Glutamatergic neuron (in vitro differentiated cells): Measurements from ENCODE around the gene ZFP3. TPM values are rescaled to one million over a fixed set of nuclear protein-coding genes. Genes with fewer than 3 reads are reported as not detected.

Experiments used
- DNase-seq: peaks from one replicate; pipeline ENCODE4 v3.0.0; 2022
- H3K27ac Mint-ChIP-seq: one replicate; pipeline ENCODE4 v1.8.0; 2020; ENCODE audit warnings: mild to moderate bottlenecking, mixed read lengths, inconsistent platforms; ENCODE audit not compliant: unreplicated experiment
- H3K27me3 Mint-ChIP-seq: one replicate; pipeline ENCODE4 v1.8.0; 2020; ENCODE audit warnings: mild to moderate bottlenecking, moderate library complexity, mixed read lengths, inconsistent platforms; ENCODE audit not compliant: unreplicated experiment
- H3K36me3 Mint-ChIP-seq: one replicate; pipeline ENCODE4 v1.8.0; 2020; ENCODE audit warnings: mild to moderate bottlenecking, mixed read lengths, inconsistent platforms; ENCODE audit not compliant: unreplicated experiment
- H3K4me1 Mint-ChIP-seq: one replicate; pipeline ENCODE4 v1.8.0; 2020; ENCODE audit warnings: mild to moderate bottlenecking, low read depth, mixed read lengths, inconsistent platforms; ENCODE audit not compliant: unreplicated experiment
- H3K4me3 Mint-ChIP-seq: one replicate; pipeline ENCODE4 v1.8.0; 2020; ENCODE audit warnings: mild to moderate bottlenecking, mixed read lengths, inconsistent platforms; ENCODE audit not compliant: unreplicated experiment
- H3K9me3 Mint-ChIP-seq: one replicate; pipeline ENCODE4 v1.8.0; 2020; ENCODE audit warnings: mild to moderate bottlenecking, moderate library complexity, mixed read lengths, inconsistent platforms; ENCODE audit not compliant: unreplicated experiment
- total RNA-seq: library from RNA; stranded (reverse); fragmentation: NEBNext Ultra II Directional; extraction: Animal tissue kit (Norgen Biotek cat#: 25700); gene quantifications from one replicate; pipeline ENCODE4 v1.2.1, GENCODE V29; 2021; ENCODE audit not compliant: unreplicated experiment
- TF ChIP-seq, protein P1 (sequence below): fragments of 200-600 bp; sonication (generic); IDR thresholded peaks from one replicate; pipeline ENCODE4 v1.5.0; 2021; ENCODE audit not compliant: partially characterized antibody, unreplicated experiment

ZFP3 gene
- total RNA-seq, 1 donor from 2014 or later: 4.9 TPM

- peaks cover 29% of the 10 kb centered on the region for H3K9me3 Mint-ChIP-seq
- H3K27me3 Mint-ChIP-seq: peaks cover 9% of the 10 kb centered on the region
- TF ChIP-seq, protein P1, sequence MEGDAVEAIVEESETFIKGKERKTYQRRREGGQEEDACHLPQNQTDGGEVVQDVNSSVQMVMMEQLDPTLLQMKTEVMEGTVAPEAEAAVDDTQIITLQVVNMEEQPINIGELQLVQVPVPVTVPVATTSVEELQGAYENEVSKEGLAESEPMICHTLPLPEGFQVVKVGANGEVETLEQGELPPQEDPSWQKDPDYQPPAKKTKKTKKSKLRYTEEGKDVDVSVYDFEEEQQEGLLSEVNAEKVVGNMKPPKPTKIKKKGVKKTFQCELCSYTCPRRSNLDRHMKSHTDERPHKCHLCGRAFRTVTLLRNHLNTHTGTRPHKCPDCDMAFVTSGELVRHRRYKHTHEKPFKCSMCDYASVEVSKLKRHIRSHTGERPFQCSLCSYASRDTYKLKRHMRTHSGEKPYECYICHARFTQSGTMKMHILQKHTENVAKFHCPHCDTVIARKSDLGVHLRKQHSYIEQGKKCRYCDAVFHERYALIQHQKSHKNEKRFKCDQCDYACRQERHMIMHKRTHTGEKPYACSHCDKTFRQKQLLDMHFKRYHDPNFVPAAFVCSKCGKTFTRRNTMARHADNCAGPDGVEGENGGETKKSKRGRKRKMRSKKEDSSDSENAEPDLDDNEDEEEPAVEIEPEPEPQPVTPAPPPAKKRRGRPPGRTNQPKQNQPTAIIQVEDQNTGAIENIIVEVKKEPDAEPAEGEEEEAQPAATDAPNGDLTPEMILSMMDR: no peak
- H3K4me1 Mint-ChIP-seq: no peaks in the 10 kb centered on the region
- H3K36me3 Mint-ChIP-seq: peaks cover 20% of the 10 kb centered on the region
- H3K27ac Mint-ChIP-seq: no peak overlapping the region
- H3K4me3 Mint-ChIP-seq: no peak overlapping the region
- DNase-seq: no peak
These were observed 21.0 kb downstream of the ZFP3 start for GRCh38 chr17:5099271-5099670.

- Mint-ChIP-seq H3K27me3 (peaks cover 9% of the 10 kb centered on the region), H3K4me1 (no peaks in the 10 kb centered on the region), H3K4me3 (no peak overlapping the region), H3K9me3 (peaks cover 22% of the 10 kb centered on the region), H3K36me3 (peaks cover 15% of the 10 kb centered on the region), H3K27ac (no peak overlapping the region)
- no peak for DNase-seq
- TF ChIP-seq, protein P1: no peak
These were observed 22.6 kb downstream of the ZFP3 start for GRCh38 chr17:5100832-5101231.

GRCh38 chr17:5110816-5111215 lies 32.5 kb downstream of the ZFP3 start:
- Mint-ChIP-seq H3K4me3 (peak overlapping the region; percentile 90), H3K27me3 (peaks cover 18% of the 10 kb centered on the region), H3K4me1 (no peaks in the 10 kb centered on the region), H3K27ac (peak overlapping the region; percentile 86), H3K36me3 (peaks cover 28% of the 10 kb centered on the region), H3K9me3 (peaks cover 9% of the 10 kb centered on the region)
- DNase-seq: no peak
- TF ChIP-seq, protein P1: no peak

DNA sequence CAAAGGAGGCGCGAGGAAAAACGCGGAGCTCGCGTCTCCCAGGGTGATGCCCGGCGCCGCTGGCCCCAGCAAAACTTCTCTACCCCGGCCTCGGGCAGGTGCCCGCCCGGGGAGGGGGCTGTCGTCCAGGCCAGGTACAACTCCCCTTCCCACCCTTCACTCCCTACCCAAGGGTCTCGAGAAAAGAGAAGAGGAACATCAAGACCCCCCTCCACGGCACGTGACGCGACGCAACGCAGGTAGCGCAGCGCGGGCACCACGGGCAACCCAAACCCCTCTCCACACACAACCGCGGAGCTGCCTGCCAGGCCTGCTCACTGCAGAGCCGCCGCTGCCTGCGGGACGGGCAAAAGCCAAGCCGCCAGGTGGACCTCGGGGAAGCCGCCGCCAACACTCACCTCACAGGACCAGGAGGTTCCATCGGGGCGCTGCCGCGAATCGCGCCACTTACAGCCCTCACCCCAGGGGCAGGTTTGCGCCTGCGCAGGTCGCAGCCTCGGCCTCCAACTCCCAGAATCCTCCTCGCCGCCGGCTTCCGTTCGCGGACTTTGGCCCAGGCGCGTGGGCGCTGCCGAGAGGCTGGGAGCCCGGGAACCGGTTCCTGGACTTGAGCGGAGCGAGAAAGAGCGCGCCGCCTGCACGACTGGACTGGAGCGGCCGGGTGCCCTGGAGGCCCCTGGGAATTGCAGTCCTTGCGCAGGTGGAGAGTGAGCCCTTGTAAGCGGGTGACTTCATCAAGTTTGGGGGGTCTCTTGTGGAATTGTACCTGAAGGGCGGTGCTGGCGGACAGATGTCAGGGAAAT lies 33.3 kb downstream of the ZFP3 start, which contains the start of gene ZNF232:
Gene ZNF232, minus strand, starts transcription at position 477 of the 803 bp plus-strand sequence. Its CDS starts 56 bp downstream, at position 421.
- Mint-ChIP-seq H3K27me3 (peaks cover 18% of the 10 kb centered on the region), H3K4me1 (no peaks in the 10 kb centered on the region), H3K9me3 (peaks cover 9% of the 10 kb centered on the region), H3K27ac (peak within 1 kb of the TSS; percentile 86), H3K36me3 (peaks cover 20% of the 10 kb centered on the region), H3K4me3 (peak within 1 kb of the TSS; percentile 90)
- DNase-seq: peak; percentile 97
- TF ChIP-seq, protein P1: no peak
